IMR-90 (cell line): ENCODE data around the gene CABYR. TPM values are rescaled to one million over a fixed set of nuclear protein-coding genes. Genes with fewer than 3 reads are reported as not detected.

Experiments used
- ATAC-seq: fragments of 200-7000 bp; cut with Tn5 transposase; 2 replicates; pipeline ENCODE4 v1.9.1; 2020; ENCODE audit warnings: low read depth, mild to moderate bottlenecking, moderate library complexity
- BruUV-seq: library from RNA; stranded (reverse); fragments of 400-500 nt; replicated peaks from 2 replicates; lab custom pipeline; 2021; lab: Mats Ljungman, UMichigan
- CTCF ChIA-PET: fragments of 300-600 bp; formaldehyde crosslinking; extraction: SDS; loops from one replicate; lab custom pipeline; 2021; ENCODE audit warnings: antibody characterized with exemption; lab: Yijun Ruan, JAX
- POLR2A ChIA-PET: fragments of 300-600 bp; sonication (Branson Sonifier 250); formaldehyde crosslinking; loops from one replicate; lab custom pipeline; 2022; ENCODE audit warnings: antibody characterized with exemption; ENCODE audit not compliant: unreplicated experiment; lab: Charles Lee
- DNase-seq: peaks from one replicate; pipeline ENCODE4 v3.0.0; 2013
- H2AFZ ChIP-seq: replicated peaks from 2 replicates; pipeline ENCODE3; 2013; ENCODE audit warnings: low read length, mild to moderate bottlenecking; ENCODE audit not compliant: poor library complexity
- H2AK5ac ChIP-seq: 2 replicates; pipeline ENCODE4 v1.6.1; 2013; ENCODE audit warnings: low read depth, low read length, inconsistent platforms
- H2AK9ac ChIP-seq: replicated peaks from 2 replicates; pipeline ENCODE3; 2013; ENCODE audit warnings: mild to moderate bottlenecking, low read depth, low read length, moderate library complexity; ENCODE audit not compliant: poor library complexity
- H2BK120ac ChIP-seq: 2 replicates; pipeline ENCODE4 v1.6.1; 2013; ENCODE audit warnings: low read depth, low read length, inconsistent platforms
- H2BK15ac ChIP-seq: 3 replicates; pipeline ENCODE4 v1.6.1; 2013; ENCODE audit warnings: low read depth, low read length, inconsistent platforms
- H2BK20ac ChIP-seq: 2 replicates; pipeline ENCODE4 v1.6.1; 2013; ENCODE audit warnings: low read depth, mild to moderate bottlenecking, inconsistent platforms, low read length, moderate library complexity
- H2BK5ac ChIP-seq: 2 replicates; pipeline ENCODE4 v1.6.1; 2013; ENCODE audit warnings: mild to moderate bottlenecking, low read depth, low read length, inconsistent platforms; ENCODE audit not compliant: poor library complexity, severe bottlenecking
- H3K14ac ChIP-seq: replicated peaks from 2 replicates; pipeline ENCODE4 v1.6.1; 2013; ENCODE audit warnings: low read depth, low read length, inconsistent platforms
- H3K18ac ChIP-seq: 2 replicates; pipeline ENCODE4 v1.6.1; 2013; ENCODE audit warnings: low read depth, low read length, control low read depth
- H3K23ac ChIP-seq: 2 replicates; pipeline ENCODE4 v1.6.1; 2013; ENCODE audit warnings: low read depth, low read length, inconsistent platforms
- H3K27ac ChIP-seq: 2 replicates; pipeline ENCODE4 v1.5.1; 2013; ENCODE audit warnings: mild to moderate bottlenecking, control low read depth, low read length; ENCODE audit not compliant: insufficient read depth
- H3K27me3 ChIP-seq: 2 replicates; pipeline ENCODE4 v1.6.1; 2013; ENCODE audit warnings: low read length; ENCODE audit not compliant: control insufficient read depth, insufficient read depth
- H3K36me3 ChIP-seq: 2 replicates; pipeline ENCODE4 v1.6.1; 2013; ENCODE audit warnings: low read length, mixed read lengths; ENCODE audit not compliant: control insufficient read depth, insufficient read depth
- H3K4ac ChIP-seq: 2 replicates; pipeline ENCODE4 v1.6.1; 2013; ENCODE audit warnings: low read depth, low read length, inconsistent platforms
- H3K4me1 ChIP-seq: 2 replicates; pipeline ENCODE4 v1.6.1; 2013; ENCODE audit warnings: low read length, mixed read lengths; ENCODE audit not compliant: control insufficient read depth, insufficient read depth
- H3K4me2 ChIP-seq: 2 replicates; pipeline ENCODE4 v1.6.1; 2013; ENCODE audit warnings: low read depth, mild to moderate bottlenecking, control low read depth, low read length, moderate library complexity
- H3K4me3 ChIP-seq: 2 replicates; pipeline ENCODE4 v1.5.1; 2013; ENCODE audit warnings: low read depth, mild to moderate bottlenecking, control low read depth, low read length, moderate library complexity; ENCODE audit not compliant: insufficient read depth
- H3K56ac ChIP-seq: 2 replicates; pipeline ENCODE4 v1.6.1; 2013; ENCODE audit warnings: low read length, inconsistent platforms; ENCODE audit not compliant: insufficient read depth; ENCODE audit errors: extremely low read depth
- H3K79me1 ChIP-seq, 2 experiments: 2 replicates each; pipeline ENCODE4 v1.6.1; 2013; ENCODE audit warnings: low read length in 2 of 2, inconsistent platforms in 1 of 2, low read depth in 1 of 2
- H3K9ac ChIP-seq: 2 replicates; pipeline ENCODE4 v1.6.1; 2013; ENCODE audit warnings: low read depth, low read length, control low read depth
- H3K9me1 ChIP-seq: 2 replicates; pipeline ENCODE4 v1.6.1; 2013; ENCODE audit warnings: low read length, inconsistent platforms; ENCODE audit not compliant: insufficient read depth
- H3K9me3 ChIP-seq: 2 replicates; pipeline ENCODE4 v1.6.1; 2013; ENCODE audit warnings: low read length; ENCODE audit not compliant: control insufficient read depth, insufficient read depth
- H4K20me1 ChIP-seq: 2 replicates; pipeline ENCODE4 v1.6.1; 2013; ENCODE audit warnings: low read length, inconsistent platforms; ENCODE audit not compliant: insufficient read depth
- H4K5ac ChIP-seq: 2 replicates; pipeline ENCODE4 v1.6.1; 2013; ENCODE audit warnings: mild to moderate bottlenecking, low read depth, low read length, control low read depth
- H4K8ac ChIP-seq, 2 experiments: 2 replicates each; pipeline ENCODE4 v1.6.1; 2013; ENCODE audit warnings: low read depth in 2 of 2, low read length in 2 of 2, control low read depth in 1 of 2, inconsistent platforms in 1 of 2
- H4K91ac ChIP-seq: 2 replicates; pipeline ENCODE4 v1.6.1; 2013; ENCODE audit warnings: low read depth, low read length, inconsistent platforms; ENCODE audit not compliant: insufficient read depth
- BHLHE40 ChIP-seq: fragments of 150-350 bp; IDR thresholded peaks from 2 replicates; pipeline ENCODE4 v1.6.1; 2016; ENCODE audit warnings: mild to moderate bottlenecking, low read depth, low read length
- CHD1 ChIP-seq: IDR thresholded peaks from 2 replicates; pipeline ENCODE4 v1.6.1; 2012; ENCODE audit warnings: low read depth, low read length, improper control_type of control experiment
- ELK1 ChIP-seq: fragments of 150-350 bp; IDR thresholded peaks from 2 replicates; pipeline ENCODE4 v1.6.1; 2016; ENCODE audit warnings: low read depth, mild to moderate bottlenecking, low read length, moderate library complexity, borderline replicate concordance
- FOS ChIP-seq: fragments of 150-350 bp; IDR thresholded peaks from 2 replicates; pipeline ENCODE4 v1.6.1; 2016; ENCODE audit warnings: low read depth, low read length
- NFE2L2 ChIP-seq: fragments of 150-350 bp; IDR thresholded peaks from 2 replicates; pipeline ENCODE4 v1.6.1; 2016; ENCODE audit warnings: low read depth, mild to moderate bottlenecking, low read length
- RAD21 ChIP-seq: IDR thresholded peaks from 2 replicates; pipeline ENCODE4 v1.6.1; 2012; ENCODE audit warnings: low read length, improper control_type of control experiment
- RCOR1 ChIP-seq: IDR thresholded peaks from 2 replicates; pipeline ENCODE4 v1.6.1; 2012; ENCODE audit warnings: mild to moderate bottlenecking, low read length, improper control_type of control experiment; ENCODE audit not compliant: insufficient replicate concordance
- SMC3 ChIP-seq: fragments of 150-350 bp; IDR thresholded peaks from 2 replicates; pipeline ENCODE4 v1.6.1; 2016; ENCODE audit warnings: low read depth, mild to moderate bottlenecking, antibody characterized with exemption, low read length, moderate library complexity
- USF2 ChIP-seq: fragments of 150-350 bp; IDR thresholded peaks from 2 replicates; pipeline ENCODE4 v1.6.1; 2017; ENCODE audit warnings: mild to moderate bottlenecking, antibody characterized with exemption, low read length, low read depth
- WGBS, 2 experiments: methylation state at CpG; one replicate each; pipeline versions ENCODE4 v1.1.5 to v1.1.7; 2013; ENCODE audit warnings: missing lambda C conversion rate in 2 of 2; ENCODE audit not compliant: insufficient read length in 1 of 2; ENCODE audit errors: extremely low coverage in 2 of 2; 5-methylcytosine and 5-hydroxymethylcytosine counted together
- dilution Hi-C: fragments of 300-500 bp; cut with HindIII; formaldehyde crosslinking; loops from one replicate; pipeline ENCODE4 v1.14.3; 2018; ENCODE audit warnings: low sequenced_read_pairs; ENCODE audit not compliant: unreplicated experiment
- in situ Hi-C: fragments of 300-500 bp; cut with MboI; formaldehyde crosslinking; loops from 3 replicates; pipeline ENCODE4 v1.14.3; 2019; ENCODE audit warnings: low sequenced_read_pairs, inconsistent platforms, mixed read lengths
- intact Hi-C: fragments of 100-400 bp; cut with micrococcal nuclease; formaldehyde crosslinking; loops from 2 replicates; pipeline ENCODE4 v1.10.0; 2022
- polyA plus RNA-seq, 3 experiments: library from polyadenylated mRNA; depleted of rRNA; stranded (reverse); fragments of >200 nt; gene quantifications; 2 replicates each; pipeline ENCODE4 v1.2.3, GENCODE V29; 2012; ENCODE audit warnings: low replicate concordance in 1 of 3
- total RNA-seq: library from RNA; depleted of rRNA; stranded (reverse); fragments of >200 nt; gene quantifications from 2 replicates; pipeline ENCODE4 v1.2.3, GENCODE V29; 2012
- TF ChIP-seq, protein P1 (sequence below): conservative IDR thresholded peaks from 2 replicates; pipeline ENCODE4 v1.5.1; 2012; ENCODE audit warnings: mild to moderate bottlenecking, low read depth, low read length, improper control_type of control experiment

CABYR gene
- total and polyA plus RNA-seq, 2 of the 4 experiments (the other 2 are of a cell fraction) = 4.1 to 6.2 TPM

DNA sequence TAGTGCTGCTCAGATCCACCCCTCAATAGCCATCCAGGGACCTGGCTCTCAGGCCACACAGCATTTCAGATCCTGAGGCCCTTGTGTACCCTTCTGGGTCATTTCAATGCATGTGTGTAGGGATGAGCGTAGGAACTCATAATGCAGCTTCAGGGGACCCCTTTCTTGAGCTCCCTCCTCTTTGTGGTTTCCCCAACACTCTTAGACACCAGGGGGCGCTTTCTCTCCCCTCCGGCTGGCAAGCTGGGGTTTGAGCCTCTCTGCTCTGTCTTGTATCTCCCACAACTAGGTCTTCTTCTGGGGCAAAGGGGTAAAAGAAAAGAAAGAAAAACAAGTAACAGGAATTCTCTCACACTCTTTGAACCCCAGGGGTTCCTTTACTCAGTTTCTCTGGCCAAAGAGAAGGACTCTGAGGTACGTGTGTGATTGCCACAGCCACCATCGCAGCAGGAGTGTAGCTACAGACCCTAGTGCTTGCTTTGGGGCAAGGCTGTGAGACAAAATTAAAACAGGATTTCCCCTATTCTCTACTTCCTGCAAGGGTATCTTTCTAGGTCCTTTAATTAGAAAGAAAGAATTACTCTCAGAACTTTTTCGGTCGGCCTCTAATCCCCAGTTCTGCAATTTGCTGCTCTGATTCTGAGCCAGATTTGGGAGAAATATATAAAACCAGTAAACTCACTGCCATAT, 38.0 kb downstream of the CABYR start:
- ChIA-PET POLR2A (no interaction called here), CTCF (interaction anchor here (0.5 to 1.7 kb wide), 14 partner anchors 10 to 320 kb away, joined by 3 to 12 read pairs (median 4); no protein-coding TSS in a partner anchor)
- Histone ChIP-seq H3K4me3 (no peak overlapping the region), H3K14ac (no peak overlapping the region), H3K36me3 (0 out of 2 replicates have a peak, but pooled peaks cover 3% of the 10 kb centered on the region), H2BK120ac (peak overlapping the region; percentile 14; the same call in 1 of the 2 replicates), H4K5ac (no peak overlapping the region), H3K79me1 (peaks cover 0 to 4% of the 10 kb centered on the region in 2 experiments; a peak in 2 of 4 replicates), H3K4ac (0 out of 2 replicates have a peak overlapping the region, but pooled peaks have one; percentile 20), H2AK5ac (no peak overlapping the region), H3K27me3 (no peaks in the 10 kb centered on the region), H3K9me1 (peaks cover 4% of the 10 kb centered on the region; the same call in 1 of the 2 replicates), H3K27ac (no peak overlapping the region), H3K56ac (no peak overlapping the region), H3K4me1 (no peaks in the 10 kb centered on the region), H2AK9ac (peak overlapping the region; percentile 71), H3K9me3 (no peaks in the 10 kb centered on the region), H3K23ac (no peak overlapping the region), H3K18ac (no peak overlapping the region), H3K9ac (no peak overlapping the region), H2BK5ac (no peak overlapping the region), H2AFZ (no peak overlapping the region), H2BK15ac (no peak overlapping the region), H3K4me2 (no peak overlapping the region), H2BK20ac (no peak overlapping the region), H4K20me1 (no peaks in the 10 kb centered on the region; the same call in 1 of the 2 replicates), H4K91ac (no peak overlapping the region), H4K8ac (no peak overlapping the region)
- in situ Hi-C loops (no loop called here), dilution Hi-C loops (no loop called here), intact Hi-C loops (loop anchor here (1.0 to 5.0 kb wide), 4 partner anchors 94 to 310 kb away; no protein-coding TSS in a partner anchor)
- no peak for TF ChIP-seq FOS
- TF ChIP-seq, protein P1, sequence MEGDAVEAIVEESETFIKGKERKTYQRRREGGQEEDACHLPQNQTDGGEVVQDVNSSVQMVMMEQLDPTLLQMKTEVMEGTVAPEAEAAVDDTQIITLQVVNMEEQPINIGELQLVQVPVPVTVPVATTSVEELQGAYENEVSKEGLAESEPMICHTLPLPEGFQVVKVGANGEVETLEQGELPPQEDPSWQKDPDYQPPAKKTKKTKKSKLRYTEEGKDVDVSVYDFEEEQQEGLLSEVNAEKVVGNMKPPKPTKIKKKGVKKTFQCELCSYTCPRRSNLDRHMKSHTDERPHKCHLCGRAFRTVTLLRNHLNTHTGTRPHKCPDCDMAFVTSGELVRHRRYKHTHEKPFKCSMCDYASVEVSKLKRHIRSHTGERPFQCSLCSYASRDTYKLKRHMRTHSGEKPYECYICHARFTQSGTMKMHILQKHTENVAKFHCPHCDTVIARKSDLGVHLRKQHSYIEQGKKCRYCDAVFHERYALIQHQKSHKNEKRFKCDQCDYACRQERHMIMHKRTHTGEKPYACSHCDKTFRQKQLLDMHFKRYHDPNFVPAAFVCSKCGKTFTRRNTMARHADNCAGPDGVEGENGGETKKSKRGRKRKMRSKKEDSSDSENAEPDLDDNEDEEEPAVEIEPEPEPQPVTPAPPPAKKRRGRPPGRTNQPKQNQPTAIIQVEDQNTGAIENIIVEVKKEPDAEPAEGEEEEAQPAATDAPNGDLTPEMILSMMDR = peak; percentile 64
- no peak for TF ChIP-seq NFE2L2
- no peak for TF ChIP-seq RCOR1
- peak; percentile 78 for TF ChIP-seq SMC3
- no peak for TF ChIP-seq USF2
- TF ChIP-seq ELK1 = no peak
- peak; percentile 65 for TF ChIP-seq RAD21
- no peak for TF ChIP-seq CHD1
- TF ChIP-seq BHLHE40 = no peak
- DNase-seq = peak; percentile 56
- no TSS peak for BruUV-seq
- WGBS, 2 experiments = no CpG with 5 or more reads among the region's 7 CpGs
- peak; percentile 68 for ATAC-seq
